H9 (cell line): ENCODE results near the gene RBBP4. TPM values are rescaled to one million over a fixed set of nuclear protein-coding genes. Genes with fewer than 3 reads are reported as not detected.

ENCODE experiments used
- DNase-seq: peaks from one replicate; pipeline ENCODE4 v3.0.0-alpha.2; 2017
- H2AFZ ChIP-seq: one replicate; pipeline ENCODE4 v1.6.1; 2013; ENCODE audit warnings: mild to moderate bottlenecking, low read length, control low read depth, moderate library complexity
- H2AK5ac ChIP-seq: 2 replicates; pipeline ENCODE4 v1.6.1; 2013; ENCODE audit warnings: low read length, control low read depth, mixed read lengths; ENCODE audit not compliant: insufficient read length
- H2BK120ac ChIP-seq: one replicate; pipeline ENCODE4 v1.6.1; 2013; ENCODE audit warnings: low read depth, mild to moderate bottlenecking, low read length, control low read depth, inconsistent platforms; ENCODE audit not compliant: poor library complexity, severe bottlenecking
- H2BK12ac ChIP-seq: 2 replicates; pipeline ENCODE4 v1.6.1; 2013; ENCODE audit warnings: low read length, control low read depth, mixed read lengths, low read depth; ENCODE audit not compliant: insufficient read length
- H2BK15ac ChIP-seq: 2 replicates; pipeline ENCODE4 v1.6.1; 2013; ENCODE audit warnings: low read depth, low read length, control low read depth
- H2BK20ac ChIP-seq: one replicate; pipeline ENCODE4 v1.6.1; 2013; ENCODE audit warnings: low read depth, mild to moderate bottlenecking, low read length, control low read depth, inconsistent platforms; ENCODE audit not compliant: poor library complexity, severe bottlenecking
- H2BK5ac ChIP-seq: 2 replicates; pipeline ENCODE4 v1.6.1; 2013; ENCODE audit warnings: low read length, control low read depth, mixed read lengths; ENCODE audit not compliant: insufficient read length
- H3K14ac ChIP-seq: 2 replicates; pipeline ENCODE4 v1.6.1; 2013; ENCODE audit warnings: low read length, control low read depth; ENCODE audit not compliant: insufficient read depth
- H3K18ac ChIP-seq: 2 replicates; pipeline ENCODE4 v1.6.1; 2013; ENCODE audit warnings: low read depth, mild to moderate bottlenecking, mixed read lengths, low read length, control low read depth; ENCODE audit not compliant: insufficient read length
- H3K23ac ChIP-seq: 2 replicates; pipeline ENCODE4 v1.6.1; 2013; ENCODE audit warnings: low read length, control low read depth, mixed read lengths, low read depth; ENCODE audit not compliant: insufficient read length
- H3K23me2 ChIP-seq: 2 replicates; pipeline ENCODE4 v1.6.1; 2013; ENCODE audit warnings: low read depth, mild to moderate bottlenecking, mixed read lengths, low read length, control low read depth; ENCODE audit not compliant: insufficient read length, poor library complexity, severe bottlenecking
- H3K27ac ChIP-seq: 2 replicates; pipeline ENCODE4 v1.5.1; 2013; ENCODE audit warnings: low read length, control low read depth, mixed read lengths, low read depth; ENCODE audit not compliant: insufficient read length
- H3K27me3 ChIP-seq: 2 replicates; pipeline ENCODE4 v1.6.1; 2013; ENCODE audit warnings: low read length, control low read depth, inconsistent platforms; ENCODE audit not compliant: insufficient read depth
- H3K4ac ChIP-seq: 2 replicates; pipeline ENCODE4 v1.6.1; 2013; ENCODE audit warnings: low read depth, mild to moderate bottlenecking, control low read depth, inconsistent platforms, low read length, moderate library complexity
- H3K4me1 ChIP-seq: 2 replicates; pipeline ENCODE4 v1.6.1; 2013; ENCODE audit warnings: low read length, control low read depth, inconsistent platforms; ENCODE audit not compliant: insufficient read depth
- H3K4me2 ChIP-seq: 2 replicates; pipeline ENCODE4 v1.6.1; 2013; ENCODE audit warnings: low read length, control low read depth, mixed read lengths; ENCODE audit not compliant: insufficient read length, insufficient read depth
- H3K56ac ChIP-seq: 2 replicates; pipeline ENCODE4 v1.6.1; 2013; ENCODE audit warnings: low read depth, mild to moderate bottlenecking, mixed read lengths, low read length, control low read depth; ENCODE audit not compliant: insufficient read length
- H3K79me1 ChIP-seq: 2 replicates; pipeline ENCODE4 v1.6.1; 2013; ENCODE audit warnings: low read depth, mild to moderate bottlenecking, moderate library complexity, low read length, control low read depth, inconsistent platforms; ENCODE audit not compliant: insufficient read depth, poor library complexity, severe bottlenecking
- H3K79me2 ChIP-seq: 2 replicates; pipeline ENCODE4 v1.6.1; 2013; ENCODE audit warnings: low read length, control low read depth, inconsistent platforms; ENCODE audit not compliant: insufficient read depth
- H3K9ac ChIP-seq: 2 replicates; pipeline ENCODE4 v1.6.1; 2013; ENCODE audit warnings: low read length, control low read depth, mixed read lengths; ENCODE audit not compliant: insufficient read length; ENCODE audit errors: extremely low read depth
- H3K9me3 ChIP-seq: one replicate; pipeline ENCODE4 v1.6.1; 2013; ENCODE audit warnings: low read depth, low read length, inconsistent platforms; ENCODE audit not compliant: control insufficient read depth
- H3T11ph ChIP-seq: one replicate; pipeline ENCODE4 v1.6.1; 2013; ENCODE audit warnings: mild to moderate bottlenecking, low read length, control low read depth, inconsistent platforms
- H4K20me1 ChIP-seq: one replicate; pipeline ENCODE4 v1.6.1; 2013; ENCODE audit not compliant: control insufficient read depth, insufficient read length, insufficient read depth
- H4K5ac ChIP-seq: 2 replicates; pipeline ENCODE4 v1.6.1; 2013; ENCODE audit warnings: low read depth, mild to moderate bottlenecking, mixed read lengths, low read length, control low read depth; ENCODE audit not compliant: insufficient read length
- H4K8ac ChIP-seq: replicated peaks from 2 replicates; pipeline ENCODE4 v1.6.1; 2013; ENCODE audit warnings: low read length, control low read depth, mixed read lengths, low read depth; ENCODE audit not compliant: insufficient read length
- H4K91ac ChIP-seq: 2 replicates; pipeline ENCODE4 v1.6.1; 2013; ENCODE audit warnings: low read depth, mild to moderate bottlenecking, moderate library complexity, mixed read lengths, low read length, control low read depth; ENCODE audit not compliant: insufficient read length
- H3K27ac Mint-ChIP-seq, 3 experiments: 2 replicates in 2 of 3; 3 replicates in 1 of 3; pipeline ENCODE4 v1.8.0; 2020 to 2021; ENCODE audit warnings: mixed read lengths in 3 of 3, mild to moderate bottlenecking in 1 of 3, moderate library complexity in 1 of 3
- H3K27me3 Mint-ChIP-seq: 2 replicates; pipeline ENCODE4 v1.8.0; 2021; ENCODE audit warnings: low read depth, mild to moderate bottlenecking, moderate library complexity, mixed read lengths
- H3K36me3 Mint-ChIP-seq, 3 experiments: 2 replicates in 2 of 3; 3 replicates in 1 of 3; pipeline ENCODE4 v1.8.0; 2020 to 2021; ENCODE audit warnings: low read depth in 3 of 3, mixed read lengths in 3 of 3; ENCODE audit not compliant: insufficient read depth in 1 of 3
- H3K4me1 Mint-ChIP-seq, 2 experiments: 2 replicates each; pipeline ENCODE4 v1.8.0; 2020; ENCODE audit warnings: mixed read lengths in 2 of 2
- H3K4me3 Mint-ChIP-seq, 2 experiments: 2 replicates in 1 of 2; 3 replicates in 1 of 2; pipeline ENCODE4 v1.8.0; 2020 to 2021; ENCODE audit warnings: mild to moderate bottlenecking in 2 of 2, mixed read lengths in 2 of 2, moderate library complexity in 1 of 2
- H3K9me3 Mint-ChIP-seq, 2 experiments: 2 replicates in 1 of 2; 3 replicates in 1 of 2; pipeline ENCODE4 v1.8.0; 2020; ENCODE audit warnings: mild to moderate bottlenecking in 2 of 2, mixed read lengths in 2 of 2, moderate library complexity in 1 of 2
- CTCF ChIP-seq: fragments of 200-600 bp; sonication (generic); conservative IDR thresholded peaks from 3 replicates; pipeline ENCODE4 v1.8.0; 2021; ENCODE audit warnings: antibody characterized with exemption, mild to moderate bottlenecking
- WGBS: extraction: QIAGEN DNeasy Blood & Tissue Kit; methylation state at CpG from one replicate; pipeline ENCODE4 v1.1.7; 2013; ENCODE audit warnings: missing lambda C conversion rate, low lambda C conversion rate, mixed read lengths; ENCODE audit not compliant: insufficient read length; ENCODE audit errors: extremely low coverage; 5-methylcytosine and 5-hydroxymethylcytosine counted together
- total RNA-seq: library from RNA; stranded (reverse); gene quantifications from 2 replicates; pipeline ENCODE4 v1.2.1, GENCODE V29; 2021

The RBBP4 gene
- total RNA-seq, 1 experiment from 2014 or later: 416 TPM

GRCh38 chr1:32693455-32694174 lies 42.6 kb downstream of the RBBP4 start:
- no peak for TF ChIP-seq CTCF

More at GRCh38 chr1:32693455-32694174, 42.6 kb downstream of the RBBP4 start:
- Mint-ChIP-seq H3K4me3 (no peak overlapping the region), H3K36me3 (no peaks in the 10 kb centered on the region; a peak in 2 of 7 replicates), H3K4me1 (peaks cover 8 to 9% of the 10 kb centered on the region in 2 experiments; a peak in 3 of 4 replicates), H3K27ac (no peak overlapping the region), H3K9me3 (no peaks in the 10 kb centered on the region), H3K27me3 (no peaks in the 10 kb centered on the region; the same call in 1 of the 2 replicates)
- DNase-seq: no peak
- Histone ChIP-seq H4K91ac (no peak overlapping the region), H2BK15ac (no peak overlapping the region), H3K79me1 (no peaks in the 10 kb centered on the region), H3K18ac (no peak overlapping the region), H2BK120ac (no peak overlapping the region), H2BK5ac (no peak overlapping the region), H3T11ph (no peak overlapping the region), H3K9me3 (no peaks in the 10 kb centered on the region), H3K4me1 (no peaks in the 10 kb centered on the region), H3K4ac (no peak overlapping the region), H3K9ac (no peak overlapping the region), H3K4me2 (no peak overlapping the region), H4K5ac (no peak overlapping the region), H3K27me3 (no peaks in the 10 kb centered on the region), H2BK12ac (no peak overlapping the region), H4K8ac (no peak overlapping the region), H3K79me2 (no peaks in the 10 kb centered on the region), H3K27ac (no peak overlapping the region), H3K14ac (no peak overlapping the region), H3K23me2 (no peaks in the 10 kb centered on the region), H2AK5ac (no peak overlapping the region), H2BK20ac (no peak overlapping the region), H2AFZ (no peak overlapping the region), H3K56ac (no peak overlapping the region), H4K20me1 (no peaks in the 10 kb centered on the region), H3K23ac (no peak overlapping the region)
- WGBS: no CpG with 5 or more reads among the region's 6 CpGs
